Hepatocyte (in vitro differentiated cells): ENCODE measurements around the gene ASF1B. TPM values are rescaled to one million over a fixed set of nuclear protein-coding genes. Genes with fewer than 3 reads are reported as not detected.

Source experiments
- DNase-seq: peaks from one replicate; pipeline ENCODE4 v3.0.0-alpha.2; 2016; ENCODE audit warnings: low spot score
- H2AFZ ChIP-seq: fragments of 200-600 bp; sonication (generic); 2 replicates; pipeline ENCODE4 v1.6.0; 2016; ENCODE audit warnings: antibody characterized with exemption, mild to moderate bottlenecking
- H3K27ac ChIP-seq: fragments of 200-600 bp; sonication (generic); 2 replicates; pipeline ENCODE4 v1.5.1; 2016; ENCODE audit warnings: mild to moderate bottlenecking
- H3K27me3 ChIP-seq: fragments of 200-600 bp; sonication (generic); 2 replicates; pipeline ENCODE4 v1.6.1; 2016
- H3K36me3 ChIP-seq: fragments of 200-600 bp; sonication (generic); replicated peaks from 2 replicates; pipeline ENCODE4 v1.5.1; 2016; ENCODE audit warnings: low read depth; ENCODE audit not compliant: insufficient read depth
- H3K4me1 ChIP-seq: fragments of 200-600 bp; sonication (generic); 2 replicates; pipeline ENCODE4 v1.5.1; 2016; ENCODE audit warnings: mild to moderate bottlenecking, moderate library complexity; ENCODE audit not compliant: insufficient read depth
- H3K4me2 ChIP-seq: fragments of 200-600 bp; sonication (generic); 2 replicates; pipeline ENCODE4 v1.6.0; 2016
- H3K4me3 ChIP-seq: fragments of 200-600 bp; sonication (generic); 2 replicates; pipeline ENCODE4 v1.5.1; 2016; ENCODE audit warnings: mild to moderate bottlenecking
- H3K79me2 ChIP-seq: fragments of 200-600 bp; sonication (generic); 2 replicates; pipeline ENCODE4 v1.6.0; 2017; ENCODE audit warnings: mild to moderate bottlenecking
- H3K9me2 ChIP-seq: fragments of 200-600 bp; sonication (generic); replicated peaks from 2 replicates; pipeline ENCODE4 v1.6.0; 2017; ENCODE audit warnings: mild to moderate bottlenecking; ENCODE audit not compliant: insufficient read depth
- H3K9me3 ChIP-seq: fragments of 200-600 bp; sonication (generic); 2 replicates; pipeline ENCODE4 v1.5.1; 2016; ENCODE audit warnings: low read depth, mild to moderate bottlenecking
- H4K20me1 ChIP-seq: fragments of 200-600 bp; sonication (generic); 2 replicates; pipeline ENCODE4 v1.6.0; 2016; ENCODE audit warnings: mild to moderate bottlenecking; ENCODE audit not compliant: insufficient read depth, poor library complexity, severe bottlenecking
- EZH2 ChIP-seq: fragments of 200-600 bp; sonication (generic); IDR thresholded peaks from 2 replicates; pipeline ENCODE4 v1.6.1; 2016; ENCODE audit warnings: antibody characterized with exemption, mild to moderate bottlenecking, borderline replicate concordance
- EZH2phosphoT487 ChIP-seq: fragments of 200-600 bp; sonication (generic); IDR thresholded peaks from one replicate; pipeline ENCODE4 v1.6.1; 2018; ENCODE audit warnings: antibody characterized with exemption, mild to moderate bottlenecking, low read depth, moderate library complexity; ENCODE audit not compliant: unreplicated experiment, severe bottlenecking
- WGBS: methylation state at CpG from one replicate; pipeline ENCODE4 v1.1.6; 2016; ENCODE audit warnings: low lambda C conversion rate; ENCODE audit errors: missing lambda C conversion rate; 5-methylcytosine and 5-hydroxymethylcytosine counted together
- polyA plus RNA-seq: library from polyadenylated mRNA; unstranded; fragments of >200 nt; fragmentation: Nextera tagmentation; extraction: Ambion mirVana; gene quantifications from 2 replicates; pipeline ENCODE4 v1.2.1, GENCODE V29; 2016
- total RNA-seq: library from RNA; depleted of rRNA; stranded (reverse); fragments of >200 nt; gene quantifications from 2 replicates; pipeline ENCODE4 v1.2.3, GENCODE V29; 2014
- TF ChIP-seq, protein P1 (sequence below): fragments of 200-600 bp; sonication (generic); IDR thresholded peaks from 2 replicates; pipeline ENCODE4 v1.5.1; 2016; ENCODE audit warnings: antibody characterized with exemption, mild to moderate bottlenecking; ENCODE audit not compliant: poor library complexity

The ASF1B gene
- total and polyA plus RNA-seq, 2 experiments from 2014 or later = 5.1 to 12.4 TPM

DNA sequence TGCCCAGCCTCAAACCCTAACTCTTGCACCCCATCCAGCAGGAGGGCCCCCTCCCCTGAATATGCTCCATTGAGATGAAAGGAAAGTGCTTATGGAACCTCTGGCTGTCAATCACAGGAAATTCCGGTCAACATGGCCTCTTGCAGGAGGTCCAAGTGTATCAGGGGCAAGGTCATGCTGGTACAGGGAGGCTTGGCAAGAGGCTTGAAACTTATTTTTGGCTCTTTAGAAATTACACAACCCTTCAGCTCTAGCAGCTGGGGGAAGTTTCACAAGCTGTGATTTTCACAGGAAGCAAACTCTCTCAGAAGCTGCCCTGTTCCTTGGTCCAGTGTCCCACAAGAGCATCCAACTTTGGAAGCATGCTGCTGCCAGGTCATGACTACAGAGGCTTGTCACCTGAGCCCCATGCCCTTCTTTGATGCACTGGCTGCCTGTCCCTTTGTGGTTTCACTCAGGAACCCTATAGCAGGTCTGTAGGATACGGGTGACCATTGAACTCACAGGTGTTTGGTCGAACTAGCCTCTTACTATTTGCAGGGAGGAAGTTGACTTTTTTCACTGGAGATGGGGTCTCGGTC, 8.4 kb downstream of the ASF1B start:
- Histone ChIP-seq H3K79me2 (no peaks in the 10 kb centered on the region), H3K4me1 (no peaks in the 10 kb centered on the region), H4K20me1 (no peaks in the 10 kb centered on the region), H2AFZ (no peak overlapping the region), H3K4me3 (no peak overlapping the region), H3K9me2 (no peaks in the 10 kb centered on the region), H3K36me3 (no peaks in the 10 kb centered on the region), H3K27ac (no peak overlapping the region), H3K4me2 (no peak overlapping the region), H3K27me3 (no peaks in the 10 kb centered on the region), H3K9me3 (no peaks in the 10 kb centered on the region)
- 92% methylated on average over 4 of the region's 4 CpGs for WGBS
- no peak for TF ChIP-seq EZH2
- no peak for DNase-seq

DNA sequence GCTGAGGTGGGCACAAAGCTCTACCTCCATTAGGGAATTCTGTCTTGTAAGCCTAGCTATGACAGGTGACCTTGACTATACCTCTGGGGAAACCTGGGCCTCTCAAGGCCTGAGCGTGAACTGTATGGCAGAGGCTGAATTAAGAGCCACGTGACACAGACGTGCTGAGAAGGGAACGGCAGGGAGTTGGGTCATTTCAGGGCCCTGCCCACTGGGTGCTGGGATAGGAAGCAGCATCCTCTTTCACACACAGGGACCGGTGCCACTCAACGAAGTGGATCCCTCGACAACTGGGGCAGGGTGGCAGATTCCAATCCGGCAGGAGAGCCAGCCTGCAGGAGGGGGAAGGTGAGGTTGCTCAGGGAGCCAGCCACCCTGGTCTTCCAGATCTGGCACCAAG, 9.2 kb downstream of the ASF1B start:
- Histone ChIP-seq H2AFZ (no peak overlapping the region), H3K4me3 (no peak overlapping the region), H3K36me3 (no peaks in the 10 kb centered on the region), H3K79me2 (no peaks in the 10 kb centered on the region), H3K27ac (no peak overlapping the region), H3K9me3 (no peaks in the 10 kb centered on the region), H3K4me1 (no peaks in the 10 kb centered on the region), H3K9me2 (no peaks in the 10 kb centered on the region), H4K20me1 (no peaks in the 10 kb centered on the region), H3K4me2 (no peak overlapping the region), H3K27me3 (no peaks in the 10 kb centered on the region)
- TF ChIP-seq, protein P1, sequence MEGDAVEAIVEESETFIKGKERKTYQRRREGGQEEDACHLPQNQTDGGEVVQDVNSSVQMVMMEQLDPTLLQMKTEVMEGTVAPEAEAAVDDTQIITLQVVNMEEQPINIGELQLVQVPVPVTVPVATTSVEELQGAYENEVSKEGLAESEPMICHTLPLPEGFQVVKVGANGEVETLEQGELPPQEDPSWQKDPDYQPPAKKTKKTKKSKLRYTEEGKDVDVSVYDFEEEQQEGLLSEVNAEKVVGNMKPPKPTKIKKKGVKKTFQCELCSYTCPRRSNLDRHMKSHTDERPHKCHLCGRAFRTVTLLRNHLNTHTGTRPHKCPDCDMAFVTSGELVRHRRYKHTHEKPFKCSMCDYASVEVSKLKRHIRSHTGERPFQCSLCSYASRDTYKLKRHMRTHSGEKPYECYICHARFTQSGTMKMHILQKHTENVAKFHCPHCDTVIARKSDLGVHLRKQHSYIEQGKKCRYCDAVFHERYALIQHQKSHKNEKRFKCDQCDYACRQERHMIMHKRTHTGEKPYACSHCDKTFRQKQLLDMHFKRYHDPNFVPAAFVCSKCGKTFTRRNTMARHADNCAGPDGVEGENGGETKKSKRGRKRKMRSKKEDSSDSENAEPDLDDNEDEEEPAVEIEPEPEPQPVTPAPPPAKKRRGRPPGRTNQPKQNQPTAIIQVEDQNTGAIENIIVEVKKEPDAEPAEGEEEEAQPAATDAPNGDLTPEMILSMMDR = no peak
- no peak for TF ChIP-seq EZH2phosphoT487
- no peak for TF ChIP-seq EZH2
- 95% methylated on average over 8 of the region's 8 CpGs for WGBS
- no peak for DNase-seq

DNA sequence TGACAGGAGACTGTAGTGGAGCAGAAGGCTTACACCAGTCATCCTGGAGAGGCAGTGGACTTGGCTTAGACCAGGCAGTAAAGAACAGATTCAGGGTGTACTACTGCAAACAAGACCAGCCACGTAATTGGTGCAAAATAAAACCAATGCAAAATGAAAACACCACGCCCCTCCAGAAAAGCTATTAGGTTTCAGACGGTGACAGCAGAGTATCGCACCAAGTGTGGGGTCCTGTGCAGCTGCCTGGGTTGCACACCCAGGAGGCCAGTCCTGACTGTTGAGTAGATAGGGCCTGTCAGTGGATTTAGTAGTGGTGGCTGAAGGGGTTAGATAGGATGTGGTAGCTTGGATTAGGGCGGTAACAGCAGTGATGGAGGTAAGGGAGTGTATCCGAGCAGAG, 13.5 kb downstream of the ASF1B start:
- Histone ChIP-seq H3K4me2 (no peak overlapping the region), H3K9me3 (no peaks in the 10 kb centered on the region), H3K4me1 (peaks cover 11% of the 10 kb centered on the region), H3K36me3 (no peaks in the 10 kb centered on the region), H3K4me3 (no peak overlapping the region), H3K79me2 (no peaks in the 10 kb centered on the region), H4K20me1 (no peaks in the 10 kb centered on the region), H2AFZ (no peak overlapping the region), H3K9me2 (no peaks in the 10 kb centered on the region), H3K27ac (no peak overlapping the region), H3K27me3 (no peaks in the 10 kb centered on the region)
- TF ChIP-seq, protein P1 = no peak
- TF ChIP-seq EZH2 (no peak), EZH2phosphoT487 (no peak)
- 94% methylated on average over 6 of the region's 6 CpGs for WGBS
- DNase-seq = no peak

DNA sequence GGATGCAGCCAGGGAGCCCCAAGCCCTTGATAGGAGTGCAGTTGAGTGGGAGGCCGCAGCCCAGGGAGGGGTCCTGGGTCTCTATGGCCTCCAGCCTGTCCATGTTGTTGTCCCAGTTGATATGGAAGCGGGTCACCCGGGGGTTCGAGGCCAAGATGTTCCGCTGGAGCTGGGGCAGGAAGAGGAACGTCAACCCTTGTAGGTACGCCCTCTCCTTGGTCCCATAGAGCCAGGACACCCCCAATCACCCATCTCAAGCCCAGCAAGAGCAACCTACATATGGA, 15.9 kb downstream of the ASF1B start:
- Histone ChIP-seq H3K4me2 (no peak overlapping the region), H3K9me3 (no peaks in the 10 kb centered on the region), H3K36me3 (no peaks in the 10 kb centered on the region), H3K4me3 (no peak overlapping the region), H3K27ac (no peak overlapping the region), H2AFZ (no peak overlapping the region), H3K79me2 (peaks cover 18% of the 10 kb centered on the region), H4K20me1 (peaks cover 2% of the 10 kb centered on the region), H3K9me2 (no peaks in the 10 kb centered on the region), H3K4me1 (peaks cover 11% of the 10 kb centered on the region), H3K27me3 (no peaks in the 10 kb centered on the region)
- 100% methylated on average over 7 of the region's 7 CpGs for WGBS
- no peak for DNase-seq
- TF ChIP-seq EZH2 (no peak), EZH2phosphoT487 (no peak)
- TF ChIP-seq, protein P1 = no peak
